B cell (primary cell): ENCODE data around the gene COL5A3. TPM values are rescaled to one million over a fixed set of nuclear protein-coding genes. Genes with fewer than 3 reads are reported as not detected.

Source experiments
- ATAC-seq: fragments of 200-7000 bp; cut with Tn5 transposase; one replicate; pipeline ENCODE4 v1.10.0; 2021; ENCODE audit warnings: low read depth, mild to moderate bottlenecking, moderate number of reproducible peaks, moderate library complexity
- CTCF ChIA-PET: fragments of 350-600 bp; sonication (Branson Sonifier 250); formaldehyde crosslinking; loops from one replicate; lab custom pipeline; 2021; ENCODE audit warnings: antibody characterized with exemption, inconsistent platforms; lab: Charles Lee
- POLR2A ChIA-PET: fragments of 350-600 bp; sonication (Branson Sonifier 250); formaldehyde crosslinking; loops from one replicate; lab custom pipeline; 2021; ENCODE audit warnings: antibody characterized with exemption; lab: Charles Lee
- DNase-seq: peaks from one replicate; pipeline ENCODE4 v3.0.0; 2013
- H2AFZ ChIP-seq: 2 replicates; pipeline ENCODE4 v1.6.1; 2012; ENCODE audit warnings: mild to moderate bottlenecking, low read depth, low read length; ENCODE audit not compliant: insufficient read depth, poor library complexity, severe bottlenecking
- H3K27ac ChIP-seq, 2 donors: 1 replicate in 1 of 2; 2 replicates in 1 of 2; pipeline ENCODE4 v1.5.1; 2012 to 2013; ENCODE audit warnings: low read length in 2 of 2, mild to moderate bottlenecking in 2 of 2, moderate library complexity in 1 of 2
- H3K27me3 ChIP-seq, 4 experiments: fragments of 200-600 bp in 1 of 4; sonication (generic) in 1 of 4; replicated peaks in 1 of 4; 1 replicate in 2 of 4; 2 replicates in 2 of 4; pipeline versions ENCODE4 v1.6.1 to v1.7.0; 2013 to 2016; ENCODE audit warnings: low read length in 3 of 4, mild to moderate bottlenecking in 2 of 4, mixed read lengths in 1 of 4, moderate library complexity in 1 of 4; ENCODE audit not compliant: insufficient read depth in 4 of 4, control insufficient read depth in 3 of 4; ENCODE audit errors: control extremely low read depth in 1 of 4
- H3K36me3 ChIP-seq, 2 experiments: replicated peaks in 1 of 2; 1 replicate in 1 of 2; 2 replicates in 1 of 2; pipeline versions ENCODE4 v1.6.1 to v1.7.1; 2013; ENCODE audit warnings: low read length in 1 of 2; ENCODE audit not compliant: insufficient read depth in 2 of 2, control insufficient read depth in 1 of 2; ENCODE audit errors: control extremely low read depth in 1 of 2, extremely low read depth in 1 of 2
- H3K4me1 ChIP-seq, 2 donors: fragments of 200-600 bp in 1 of 2; sonication (generic) in 1 of 2; 1 replicate in 1 of 2; 2 replicates in 1 of 2; pipeline versions ENCODE4 v1.5.1 to v1.6.1; 2013 to 2017; ENCODE audit warnings: low read length in 2 of 2; ENCODE audit not compliant: control insufficient read depth in 2 of 2, insufficient read depth in 2 of 2
- H3K4me2 ChIP-seq: replicated peaks from 2 replicates; pipeline ENCODE3; 2012; ENCODE audit warnings: mild to moderate bottlenecking, low read depth, low read length; ENCODE audit not compliant: poor library complexity, severe bottlenecking
- H3K4me3 ChIP-seq, 5 experiments: fragments of 200-600 bp in 1 of 5; sonication (generic) in 1 of 5; 1 replicate in 3 of 5; 2 replicates in 2 of 5; pipeline versions ENCODE4 v1.5.1 to v1.7.0; 2011 to 2016; ENCODE audit warnings: low read length in 4 of 5, mild to moderate bottlenecking in 4 of 5, low read depth in 2 of 5, control low read depth in 1 of 5, moderate library complexity in 1 of 5; ENCODE audit not compliant: insufficient read depth in 1 of 5; ENCODE audit errors: control extremely low read depth in 1 of 5, extremely low read depth in 1 of 5
- H3K79me2 ChIP-seq: fragments of 200-600 bp; sonication (generic); one replicate; pipeline ENCODE4 v1.6.0; 2016; ENCODE audit warnings: low read length; ENCODE audit not compliant: control insufficient read depth, insufficient read depth
- H3K9ac ChIP-seq: fragments of 200-600 bp; sonication (generic); 2 replicates; pipeline ENCODE4 v1.6.1; 2017; ENCODE audit warnings: mild to moderate bottlenecking, low read length, moderate library complexity
- H3K9me3 ChIP-seq, 3 donors: one replicate each; pipeline versions ENCODE4 v1.6.1 to v1.7.1; 2013; ENCODE audit warnings: low read length in 2 of 3; ENCODE audit not compliant: control insufficient read depth in 2 of 3, insufficient read depth in 1 of 3; ENCODE audit errors: control extremely low read depth in 1 of 3
- H4K20me1 ChIP-seq: 2 replicates; pipeline ENCODE4 v1.6.0; 2012; ENCODE audit warnings: mild to moderate bottlenecking, low read length; ENCODE audit not compliant: insufficient read depth, control insufficient read depth, poor library complexity, severe bottlenecking
- H3K27ac Mint-ChIP-seq: one replicate; pipeline ENCODE4 v1.8.0; 2021; ENCODE audit warnings: mixed read lengths
- H3K27me3 Mint-ChIP-seq: one replicate; pipeline ENCODE4 v1.8.0; 2021; ENCODE audit warnings: mixed read lengths
- H3K4me1 Mint-ChIP-seq: one replicate; pipeline ENCODE4 v1.8.0; 2021; ENCODE audit warnings: mixed read lengths
- H3K4me3 Mint-ChIP-seq: one replicate; pipeline ENCODE4 v1.8.0; 2021; ENCODE audit warnings: mixed read lengths
- H3K9me3 Mint-ChIP-seq: one replicate; pipeline ENCODE4 v1.8.0; 2022; ENCODE audit warnings: mixed read lengths; ENCODE audit not compliant: insufficient read depth
- EZH2 ChIP-seq: IDR thresholded peaks from 2 replicates; pipeline ENCODE4 v1.6.1; 2012; ENCODE audit warnings: borderline replicate concordance, low read depth, mild to moderate bottlenecking, moderate library complexity, low read length; ENCODE audit not compliant: insufficient read depth, poor library complexity, severe bottlenecking
- WGBS: methylation state at CpG from one replicate; pipeline ENCODE4 v1.1.5; 2013; ENCODE audit warnings: missing lambda C conversion rate; ENCODE audit not compliant: insufficient coverage; 5-methylcytosine and 5-hydroxymethylcytosine counted together
- intact Hi-C: fragments of 100-400 bp; cut with micrococcal nuclease; formaldehyde crosslinking; loops from one replicate; pipeline ENCODE4 v1.10.0; 2022
- polyA plus RNA-seq: library from polyadenylated mRNA; depleted of rRNA; stranded (reverse); fragments of >200 nt; gene quantifications from 2 replicates; pipeline ENCODE4 v1.2.3, GENCODE V29; 2012
- total RNA-seq, 2 donors: library from RNA; stranded (reverse); fragments of 120-200 nt in 1 of 2; gene quantifications; 1 replicate in 1 of 2; 2 replicates in 1 of 2; pipeline versions ENCODE4 v1.2.3 to v1.2.4, GENCODE V29; 2013 to 2022
- TF ChIP-seq, protein P1 (sequence below): fragments of 200-600 bp; IDR thresholded peaks from one replicate; pipeline ENCODE4 v1.8.0; 2022; ENCODE audit warnings: antibody characterized with exemption, mild to moderate bottlenecking

COL5A3 gene
- total and polyA plus RNA-seq, 2 donors (not counting 1 experiment from before 2014, with no cell fraction given), result 0.01 TPM; not detected in 1

DNA sequence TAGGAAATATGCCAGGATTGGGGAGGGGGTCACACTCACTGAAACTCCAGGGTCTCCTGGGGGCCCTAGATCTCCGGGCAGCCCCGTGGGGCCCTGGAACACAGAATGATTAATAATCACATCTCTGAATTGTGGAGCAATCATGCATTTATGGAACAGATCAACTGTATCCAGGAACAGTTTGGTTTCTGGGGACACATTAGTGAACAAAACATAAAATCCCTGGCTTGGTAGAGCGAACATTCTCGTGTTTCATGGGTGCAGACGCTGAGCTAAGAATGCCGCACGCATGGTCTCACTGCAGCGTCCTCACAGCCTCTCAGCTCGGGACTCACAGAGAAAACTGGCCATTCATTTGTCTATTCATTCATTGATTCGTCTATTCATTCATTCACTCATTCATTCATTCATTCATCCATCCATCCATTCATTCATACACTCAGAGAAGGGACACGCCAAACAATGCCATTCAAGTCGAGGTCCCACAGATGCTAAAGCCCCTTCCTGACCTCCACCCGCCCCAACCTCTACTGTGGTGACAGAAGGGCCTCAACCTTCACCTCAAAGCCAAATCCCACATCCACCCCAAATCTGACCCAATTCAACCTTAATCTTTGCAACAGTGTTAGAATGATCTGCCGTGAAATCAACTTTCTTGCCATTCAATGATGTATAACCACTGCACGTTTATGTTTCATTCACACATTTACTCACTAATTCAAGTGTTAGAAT, 39.0 kb downstream of the COL5A3 start:
- POLR2A ChIA-PET, result no interaction called here
- ATAC-seq (no peak), DNase-seq (no peak)
- H3K36me3 ChIP-seq, result no peaks in the 10 kb centered on the region
- H4K20me1 ChIP-seq, result no peaks in the 10 kb centered on the region
- CTCF ChIA-PET, result no interaction called here
- peaks cover 0 to 4% (median 0%) of the 10 kb centered on the region in 3 donors for H3K9me3 ChIP-seq
- intact Hi-C loops, result no loop called here
- TF ChIP-seq, protein P1, sequence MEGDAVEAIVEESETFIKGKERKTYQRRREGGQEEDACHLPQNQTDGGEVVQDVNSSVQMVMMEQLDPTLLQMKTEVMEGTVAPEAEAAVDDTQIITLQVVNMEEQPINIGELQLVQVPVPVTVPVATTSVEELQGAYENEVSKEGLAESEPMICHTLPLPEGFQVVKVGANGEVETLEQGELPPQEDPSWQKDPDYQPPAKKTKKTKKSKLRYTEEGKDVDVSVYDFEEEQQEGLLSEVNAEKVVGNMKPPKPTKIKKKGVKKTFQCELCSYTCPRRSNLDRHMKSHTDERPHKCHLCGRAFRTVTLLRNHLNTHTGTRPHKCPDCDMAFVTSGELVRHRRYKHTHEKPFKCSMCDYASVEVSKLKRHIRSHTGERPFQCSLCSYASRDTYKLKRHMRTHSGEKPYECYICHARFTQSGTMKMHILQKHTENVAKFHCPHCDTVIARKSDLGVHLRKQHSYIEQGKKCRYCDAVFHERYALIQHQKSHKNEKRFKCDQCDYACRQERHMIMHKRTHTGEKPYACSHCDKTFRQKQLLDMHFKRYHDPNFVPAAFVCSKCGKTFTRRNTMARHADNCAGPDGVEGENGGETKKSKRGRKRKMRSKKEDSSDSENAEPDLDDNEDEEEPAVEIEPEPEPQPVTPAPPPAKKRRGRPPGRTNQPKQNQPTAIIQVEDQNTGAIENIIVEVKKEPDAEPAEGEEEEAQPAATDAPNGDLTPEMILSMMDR, result no peak
- no peak for TF ChIP-seq EZH2
- Mint-ChIP-seq H3K9me3 (no peaks in the 10 kb centered on the region), H3K4me1 (no peaks in the 10 kb centered on the region), H3K4me3 (no peak overlapping the region), H3K27ac (no peak overlapping the region), H3K27me3 (peaks cover 24% of the 10 kb centered on the region)
- H3K4me1 ChIP-seq, result no peaks in the 10 kb centered on the region
- no peak overlapping the region for H3K9ac ChIP-seq
- WGBS, result 76% methylated on average over 14 of the region's 15 CpGs
- H3K27ac ChIP-seq, result no peak overlapping the region
- no peak overlapping the region for H3K4me3 ChIP-seq
- no peak overlapping the region for H3K4me2 ChIP-seq
- H3K79me2 ChIP-seq, result no peaks in the 10 kb centered on the region
- H2AFZ ChIP-seq, result no peak overlapping the region
- peaks cover 0 to 27% (median 6%) of the 10 kb centered on the region in 4 experiments for H3K27me3 ChIP-seq

GRCh38 chr19:9970481-9970880, 39.8 kb downstream of the COL5A3 start:
- CTCF ChIA-PET, result no interaction called here
- no peaks in the 10 kb centered on the region for H4K20me1 ChIP-seq
- no peak for DNase-seq

More at GRCh38 chr19:9970481-9970880, 39.8 kb downstream of the COL5A3 start:
- POLR2A ChIA-PET, result no interaction called here
- Mint-ChIP-seq H3K9me3 (no peaks in the 10 kb centered on the region), H3K27me3 (peaks cover 30% of the 10 kb centered on the region), H3K4me1 (no peaks in the 10 kb centered on the region), H3K27ac (no peak overlapping the region), H3K4me3 (no peak overlapping the region)
- ATAC-seq, result no peak
- no peak overlapping the region for H2AFZ ChIP-seq
- H3K27ac ChIP-seq, result no peak overlapping the region
- intact Hi-C loops, result no loop called here
- H3K9me3 ChIP-seq, result peaks cover 0 to 4% (median 0%) of the 10 kb centered on the region in 3 donors
- H3K27me3 ChIP-seq, result peaks cover 0 to 33% (median 6%) of the 10 kb centered on the region in 4 experiments
- H3K4me3 ChIP-seq, result no peak overlapping the region
- H3K4me2 ChIP-seq, result no peak overlapping the region
- WGBS, result 88% methylated on average over 7 of the region's 8 CpGs
- H3K79me2 ChIP-seq, result no peaks in the 10 kb centered on the region
- no peaks in the 10 kb centered on the region for H3K36me3 ChIP-seq
- no peak for TF ChIP-seq EZH2
- TF ChIP-seq, protein P1, result no peak
- no peak overlapping the region for H3K9ac ChIP-seq
- no peaks in the 10 kb centered on the region for H3K4me1 ChIP-seq
